Mesodermal cell (in vitro differentiated cells): ENCODE results near the gene VGLL4.
A peak's percentile ranks its signal among the peaks of the same experiment; 100 is the strongest.

Experiments used
- H3K27ac ChIP-seq: 2 replicates; pipeline ENCODE4 v1.7.0; 2013; ENCODE audit warnings: mild to moderate bottlenecking, low read depth, low read length, moderate library complexity; ENCODE audit not compliant: severe bottlenecking
- H3K36me3 ChIP-seq: 2 replicates; pipeline ENCODE4 v1.7.1; 2013; ENCODE audit warnings: mild to moderate bottlenecking, low read length, moderate library complexity; ENCODE audit not compliant: control insufficient read depth, insufficient read depth
- H3K4me1 ChIP-seq: one replicate; pipeline ENCODE4 v1.7.1; 2013; ENCODE audit warnings: mild to moderate bottlenecking, low read length; ENCODE audit not compliant: insufficient read depth, control insufficient read depth, poor library complexity, severe bottlenecking
- H3K4me3 ChIP-seq: 2 replicates; pipeline ENCODE4 v1.7.0; 2013; ENCODE audit warnings: low read length, control low read depth, mild to moderate bottlenecking; ENCODE audit not compliant: insufficient read depth, poor library complexity, severe bottlenecking; ENCODE audit errors: extremely low read depth
- H3K9me3 ChIP-seq: 2 replicates; pipeline ENCODE4 v1.7.1; 2013; ENCODE audit warnings: mild to moderate bottlenecking, low read length, moderate library complexity; ENCODE audit not compliant: control insufficient read depth
- WGBS, 2 experiments: methylation state at CpG; one replicate each; pipeline ENCODE4 v1.1.5; 2013; ENCODE audit warnings: missing lambda C conversion rate in 2 of 2; ENCODE audit not compliant: insufficient coverage in 2 of 2; 5-methylcytosine and 5-hydroxymethylcytosine counted together

Gene VGLL4

DNA sequence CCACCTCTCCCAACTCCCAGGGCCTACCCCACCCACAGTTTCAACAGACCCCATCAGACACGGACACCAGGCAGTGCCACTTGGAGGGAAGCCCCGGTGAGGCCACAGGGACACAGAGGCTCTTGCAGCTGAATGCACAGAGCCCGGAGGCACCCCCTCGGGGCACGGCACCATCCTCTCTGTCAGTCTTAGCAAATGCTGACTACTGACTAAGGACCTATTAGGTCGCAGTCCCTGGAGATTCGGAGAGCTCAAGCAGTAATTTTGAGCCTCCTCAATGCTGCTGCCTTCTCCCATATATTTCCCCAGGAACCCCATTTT is 79.9 kb downstream of the VGLL4 start:
- peaks cover 92% of the 10 kb centered on the region for H3K36me3 ChIP-seq

DNA sequence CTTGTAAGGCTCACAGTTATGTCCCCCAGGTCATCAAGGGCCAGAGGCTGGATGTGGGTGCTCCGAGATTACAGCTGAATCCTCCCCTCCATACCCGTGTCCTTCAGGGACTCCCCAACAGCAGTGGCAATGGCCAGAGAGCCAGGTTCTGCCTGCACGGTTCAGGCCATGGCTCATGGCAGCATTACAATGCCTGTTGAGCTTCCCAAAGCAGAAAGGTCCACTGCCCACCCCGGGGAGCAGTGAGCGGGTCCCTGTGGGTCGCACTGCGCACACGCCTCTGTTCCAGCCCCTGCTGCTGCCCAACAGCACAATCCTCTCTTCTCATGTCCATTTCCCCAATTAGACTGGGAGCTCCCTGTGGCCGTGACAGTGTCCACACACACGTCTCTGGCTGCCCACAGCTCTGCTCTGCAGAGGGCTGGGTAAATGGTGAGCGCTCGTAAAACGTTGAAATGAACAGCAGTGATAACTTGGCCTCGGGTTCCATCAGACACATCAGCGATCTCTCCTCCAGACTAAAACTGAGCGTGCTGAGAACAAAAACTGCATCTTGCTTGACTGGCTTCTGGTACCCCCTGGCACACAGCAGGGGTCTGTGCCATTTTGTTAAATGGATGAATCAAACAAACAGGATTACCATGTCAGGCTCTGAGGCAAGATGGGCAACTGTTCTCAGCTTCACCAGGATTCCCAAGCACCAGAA is 80.4 kb downstream of the VGLL4 start:
- peaks cover 37% of the 10 kb centered on the region for H3K4me1 ChIP-seq
- H3K36me3 ChIP-seq, result peaks cover 96% of the 10 kb centered on the region
- 94 to 98% methylated on average over 15 to 16 of the region's 16 CpGs for WGBS, 2 experiments
- H3K4me3 ChIP-seq, result no peak overlapping the region
- H3K9me3 ChIP-seq, result no peaks in the 10 kb centered on the region
- H3K27ac ChIP-seq, result no peak overlapping the region

More for the DNA sequence above, 79.9 kb downstream of the VGLL4 start:
- H3K27ac ChIP-seq, result no peak overlapping the region
- H3K4me3 ChIP-seq, result no peak overlapping the region
- no peaks in the 10 kb centered on the region for H3K9me3 ChIP-seq
- peaks cover 37% of the 10 kb centered on the region for H3K4me1 ChIP-seq
- 92 to 98% methylated on average over 7 of the region's 7 CpGs for WGBS, 2 experiments

DNA sequence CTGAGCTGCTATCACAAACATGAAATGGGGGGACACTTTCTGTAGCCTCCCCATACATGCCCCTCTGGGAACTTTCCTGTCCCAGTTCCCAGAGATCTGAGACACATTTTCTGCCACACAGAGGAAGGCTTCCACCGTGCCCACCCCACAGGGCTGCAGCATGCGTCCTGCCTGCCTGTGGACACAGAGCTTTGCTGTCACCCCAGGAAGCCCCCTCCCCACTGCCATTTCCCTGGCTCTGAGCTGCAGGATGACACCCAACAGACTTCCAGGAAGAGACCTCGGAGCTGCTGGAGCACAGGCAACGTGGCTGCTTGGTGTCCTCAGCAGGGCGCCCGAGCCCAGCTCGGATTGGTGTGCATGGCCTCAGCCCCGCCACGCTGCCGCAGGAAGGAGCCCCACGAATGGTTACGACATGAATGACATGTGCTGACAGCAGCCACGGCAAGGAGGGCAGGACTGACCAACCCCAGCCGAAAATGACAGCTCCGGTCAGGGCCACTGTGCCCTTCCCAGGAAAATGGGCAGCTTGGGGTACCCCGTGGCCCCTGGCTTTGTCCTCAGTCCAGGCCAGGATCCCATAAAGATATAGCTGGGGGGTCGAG is 81.3 kb downstream of the VGLL4 start:
- Histone ChIP-seq H3K4me1 (peaks cover 37% of the 10 kb centered on the region), H3K4me3 (no peak overlapping the region), H3K36me3 (peaks cover 96% of the 10 kb centered on the region), H3K9me3 (no peaks in the 10 kb centered on the region), H3K27ac (peak overlapping the region; percentile 23)
- 95 to 98% methylated on average over 15 to 17 of the region's 17 CpGs for WGBS, 2 experiments

DNA sequence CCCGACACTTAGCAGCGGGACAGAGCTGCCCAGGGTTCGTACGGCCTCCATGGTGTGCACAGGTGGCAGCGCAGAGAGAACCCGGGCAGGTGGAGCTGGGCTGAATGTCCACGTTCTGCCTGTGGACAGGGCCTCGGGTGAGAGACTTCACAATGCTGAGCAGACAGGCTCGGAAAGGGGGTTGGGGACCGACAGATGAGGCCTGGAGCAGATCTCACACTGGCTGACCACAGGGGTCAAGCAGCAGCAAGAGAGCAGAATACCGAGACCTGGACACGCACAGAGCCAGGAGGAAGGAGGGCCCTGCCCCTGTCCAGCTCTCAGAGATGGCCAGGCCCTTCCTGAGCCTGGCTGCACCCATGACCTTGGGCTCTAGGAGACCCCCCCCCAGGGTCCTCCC is 83.0 kb downstream of the VGLL4 start:
- Histone ChIP-seq H3K36me3 (peaks cover 95% of the 10 kb centered on the region), H3K9me3 (no peaks in the 10 kb centered on the region), H3K4me3 (no peak overlapping the region), H3K27ac (peak overlapping the region; percentile 41), H3K4me1 (peaks cover 37% of the 10 kb centered on the region)
- whole genome bisulfite sequencing, 2 experiments, result 91 to 93% methylated on average over 12 of the region's 12 CpGs

DNA sequence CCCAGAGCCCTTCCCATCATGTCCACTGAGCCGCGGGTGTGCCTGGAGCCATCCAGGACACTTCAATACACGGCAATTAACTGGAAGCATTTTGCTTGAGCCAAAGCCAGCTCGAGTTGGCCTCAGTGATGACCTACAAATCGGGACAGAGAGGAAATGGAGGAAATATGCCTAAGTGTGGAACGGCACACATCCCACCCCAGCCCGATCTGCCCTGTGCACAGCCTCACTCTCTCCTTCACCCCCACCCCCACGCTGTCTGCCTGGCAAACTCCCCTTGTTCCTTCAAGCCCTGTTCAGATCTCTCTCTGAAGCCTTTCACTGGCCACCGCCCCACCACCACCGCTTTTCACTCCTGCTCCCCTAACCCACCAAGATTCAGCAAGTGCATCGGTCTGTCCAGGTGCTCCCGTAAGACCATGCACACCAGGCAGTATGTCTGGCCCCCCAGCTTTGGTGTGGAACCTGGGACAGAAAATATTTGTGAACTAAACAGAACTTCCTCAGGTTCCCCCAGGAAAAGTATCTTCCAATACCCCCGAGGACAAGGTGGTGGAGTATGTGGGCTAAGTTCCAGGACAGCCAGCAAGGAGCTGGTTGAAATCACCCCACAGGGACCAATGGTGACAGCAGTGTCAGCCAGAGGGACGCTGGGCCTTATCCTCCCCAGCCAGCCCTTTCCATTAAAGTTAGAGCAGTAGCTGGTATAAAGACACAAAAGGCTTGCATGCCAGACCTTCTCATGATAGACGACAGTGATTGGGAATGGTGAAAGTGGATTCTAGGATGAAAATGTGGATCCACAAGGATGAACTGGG is 83.7 kb downstream of the VGLL4 start:
- Histone ChIP-seq H3K4me1 (peaks cover 37% of the 10 kb centered on the region), H3K4me3 (no peak overlapping the region), H3K27ac (peak overlapping the region; percentile 41), H3K9me3 (no peaks in the 10 kb centered on the region), H3K36me3 (peaks cover 95% of the 10 kb centered on the region)
- WGBS, 2 experiments, result 95% methylated on average over 10 to 12 of the region's 15 CpGs

DNA sequence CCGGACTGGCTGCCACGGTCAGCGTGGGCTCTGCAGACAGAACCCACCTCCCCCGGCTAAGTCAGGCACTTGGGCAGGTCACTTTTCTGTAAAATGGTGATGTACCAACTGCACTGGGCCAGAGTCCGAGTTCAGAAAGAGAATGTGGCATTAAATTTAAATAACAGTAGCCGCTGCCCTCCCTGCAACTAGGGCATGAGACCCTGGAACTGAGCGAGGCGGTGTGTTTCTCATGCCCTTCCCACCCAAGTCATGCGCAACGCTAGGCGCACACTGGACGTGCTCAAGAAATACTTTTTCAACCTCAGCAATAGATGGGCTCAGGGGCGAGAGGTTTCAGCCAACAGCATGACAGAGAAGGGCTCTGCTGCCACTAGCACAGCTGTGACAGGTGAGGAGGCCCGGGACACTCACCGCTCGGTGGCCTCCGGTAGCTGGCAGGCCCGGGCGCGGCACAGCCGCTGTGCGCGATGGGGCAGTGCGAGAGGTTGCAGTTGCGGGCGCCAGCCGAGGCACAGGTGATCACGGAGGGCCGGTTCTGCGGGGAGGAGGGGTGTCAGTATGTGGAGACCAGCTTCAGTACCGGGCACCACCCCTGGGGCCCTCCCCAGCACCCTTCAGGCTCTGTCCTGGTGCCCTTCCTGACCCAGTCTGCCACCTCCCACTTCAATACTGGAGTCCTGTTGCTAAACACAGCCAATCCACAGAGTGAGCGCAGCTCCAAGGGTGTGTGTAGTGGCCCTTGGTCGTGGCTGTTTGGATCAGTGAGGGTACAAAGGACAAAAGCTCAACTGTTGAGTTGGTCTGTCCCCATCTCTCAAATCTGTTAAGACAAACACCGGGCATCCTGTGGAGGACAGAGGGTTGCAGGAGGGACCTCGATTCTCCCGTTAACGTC is 84.5 kb downstream of the VGLL4 start:
- 92 to 93% methylated on average over 31 to 33 of the region's 37 CpGs for WGBS, 2 experiments
- Histone ChIP-seq H3K36me3 (peaks cover 95% of the 10 kb centered on the region), H3K27ac (peak overlapping the region; percentile 41), H3K9me3 (no peaks in the 10 kb centered on the region), H3K4me3 (no peak overlapping the region), H3K4me1 (peaks cover 37% of the 10 kb centered on the region)

DNA sequence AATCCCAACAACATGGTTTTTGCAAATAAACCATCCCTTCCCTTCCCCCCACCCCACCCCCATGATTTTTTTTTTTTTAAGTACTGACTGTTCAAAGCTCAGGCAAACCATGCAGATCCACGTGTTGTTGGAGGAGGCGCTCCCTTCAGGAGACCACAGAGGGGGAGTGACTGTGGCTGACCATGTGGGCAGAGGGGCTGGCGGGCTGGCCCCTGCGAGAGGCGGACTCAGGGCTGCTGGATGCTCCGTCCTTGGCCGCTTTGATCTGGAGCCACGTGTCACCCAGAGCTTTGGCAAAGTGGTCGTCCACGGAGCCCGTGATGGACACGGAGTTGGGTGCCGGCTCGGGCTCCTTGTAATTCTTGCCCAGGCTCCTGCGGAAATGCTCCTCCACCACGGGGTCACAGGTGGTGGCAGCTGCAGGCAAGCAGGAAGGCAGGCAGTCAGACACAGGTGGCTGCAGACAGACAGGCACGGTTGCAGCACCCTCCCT is 85.3 kb downstream of the VGLL4 start:
- Histone ChIP-seq H3K4me1 (peaks cover 37% of the 10 kb centered on the region), H3K36me3 (peaks cover 95% of the 10 kb centered on the region), H3K9me3 (no peaks in the 10 kb centered on the region), H3K27ac (peak overlapping the region; percentile 45), H3K4me3 (no peak overlapping the region)
- 96 to 97% methylated on average over 11 to 17 of the region's 17 CpGs for WGBS, 2 experiments

DNA sequence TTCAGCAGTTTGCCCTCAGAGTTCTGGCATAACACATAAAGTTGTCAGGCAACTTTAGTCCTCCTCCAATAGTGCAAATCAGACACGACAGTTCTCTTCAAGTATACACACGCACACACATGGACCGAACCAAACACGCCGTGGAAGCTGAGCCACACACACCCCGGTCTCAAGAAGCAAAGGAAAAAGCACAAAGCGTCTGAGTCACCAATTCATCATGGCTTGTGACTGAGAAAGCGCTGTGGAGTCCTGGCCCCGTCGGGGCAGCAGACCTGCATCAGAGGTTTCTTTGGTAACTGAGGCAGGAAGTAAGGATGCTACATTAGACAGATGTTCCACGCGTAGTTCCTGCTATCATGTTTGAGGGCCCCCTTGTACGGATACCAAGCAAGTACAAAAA is 85.7 kb downstream of the VGLL4 start:
- Histone ChIP-seq H3K9me3 (no peaks in the 10 kb centered on the region), H3K4me3 (no peak overlapping the region), H3K4me1 (peaks cover 37% of the 10 kb centered on the region), H3K36me3 (peaks cover 95% of the 10 kb centered on the region), H3K27ac (peak overlapping the region; percentile 33)
- WGBS, 2 experiments, result 93 to 97% methylated on average over 13 of the region's 13 CpGs

DNA sequence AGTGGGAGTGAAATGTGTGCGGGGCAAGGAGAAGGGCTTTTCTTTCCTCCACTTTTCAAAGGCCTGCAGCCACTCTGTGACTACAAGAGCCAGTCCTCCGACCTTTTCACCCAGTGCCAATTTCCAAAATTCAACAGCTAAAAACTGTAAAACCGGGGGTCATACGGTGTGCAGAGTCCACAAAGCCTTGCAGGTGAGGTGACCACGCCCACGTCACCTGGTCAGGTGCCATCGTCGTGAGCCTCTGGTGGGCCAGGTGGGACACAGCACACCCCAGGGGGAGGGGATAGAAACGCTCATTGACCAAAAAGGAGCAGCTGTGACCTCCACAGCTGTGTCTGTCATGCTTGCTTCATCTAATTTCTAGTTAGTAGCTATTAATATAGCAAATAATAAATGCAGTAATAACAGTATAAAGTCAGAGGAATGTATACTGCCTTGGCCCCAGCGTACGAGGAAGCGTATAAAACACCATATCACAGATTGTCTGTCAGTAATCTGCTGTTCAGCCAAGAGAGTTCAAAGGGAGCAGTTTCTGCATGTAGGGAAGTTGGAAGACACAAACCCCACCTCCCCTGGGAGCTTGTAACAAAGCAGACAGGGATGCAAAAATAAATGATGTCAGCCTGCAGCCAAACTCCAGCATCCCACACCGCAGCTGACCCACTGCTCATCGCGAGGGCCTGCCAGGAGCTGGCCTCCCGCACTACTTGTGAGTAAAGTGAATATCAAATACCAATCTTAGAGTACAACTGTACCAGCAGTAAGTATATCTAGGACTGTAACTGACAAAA is 86.7 kb downstream of the VGLL4 start:
- H3K9me3 ChIP-seq, result peaks cover 6% of the 10 kb centered on the region
- WGBS, 2 experiments, result 96 to 100% methylated on average over 5 to 6 of the region's 16 CpGs
- H3K4me3 ChIP-seq, result no peak overlapping the region
- peak overlapping the region; percentile 33 for H3K27ac ChIP-seq
- H3K4me1 ChIP-seq, result peaks cover 31% of the 10 kb centered on the region
- H3K36me3 ChIP-seq, result peaks cover 95% of the 10 kb centered on the region
